ENCODE data around the gene ASF1B.

DNA sequence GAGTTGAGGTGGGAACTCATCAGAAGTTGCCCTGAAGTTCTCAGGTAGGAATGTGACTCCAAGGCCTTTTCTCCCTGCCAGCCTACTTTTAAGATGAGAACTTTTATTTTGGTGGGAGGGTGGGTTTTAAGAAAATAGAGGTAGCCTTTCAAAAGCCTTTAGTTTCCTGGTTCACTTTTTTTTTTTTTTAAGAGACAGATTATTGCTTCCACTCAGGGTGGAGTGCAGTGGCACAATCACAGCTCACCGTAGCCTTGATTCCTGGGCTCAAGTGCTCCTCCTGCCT is 53.8 kb downstream of the ASF1B start:
- TF ChIP-seq GATA2 (IDR thresholded peaks at IDR 0.05; ENCODE audit: low read depth, low read length), result no peak
- no peak for TF ChIP-seq GATA3 (IDR thresholded peaks at IDR 0.05; ENCODE audit: low read depth, low read length)
